ENCODE results near the gene MVP.

The MVP gene

DNA sequence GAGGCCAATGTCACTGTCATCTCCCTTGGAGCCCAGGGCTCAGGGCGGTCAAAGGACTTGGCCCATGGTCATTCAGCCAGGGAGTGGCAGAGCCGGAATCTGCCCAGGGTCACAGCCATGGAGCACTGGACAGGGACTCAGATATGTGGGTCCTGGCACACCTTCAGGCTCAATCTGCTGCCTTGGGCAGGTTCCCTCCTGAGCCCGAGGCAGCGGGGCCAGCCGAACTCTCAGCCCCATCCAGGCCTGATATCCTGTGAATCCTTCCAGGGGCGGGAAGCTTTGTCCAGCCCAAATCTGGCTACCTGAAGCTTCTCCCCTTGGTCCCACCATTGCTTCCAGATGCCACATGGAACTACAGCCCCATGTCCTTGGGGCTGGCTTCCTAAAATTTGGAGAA is 54.9 kb downstream of the MVP start:
- TF ChIP-seq, protein P1, sequence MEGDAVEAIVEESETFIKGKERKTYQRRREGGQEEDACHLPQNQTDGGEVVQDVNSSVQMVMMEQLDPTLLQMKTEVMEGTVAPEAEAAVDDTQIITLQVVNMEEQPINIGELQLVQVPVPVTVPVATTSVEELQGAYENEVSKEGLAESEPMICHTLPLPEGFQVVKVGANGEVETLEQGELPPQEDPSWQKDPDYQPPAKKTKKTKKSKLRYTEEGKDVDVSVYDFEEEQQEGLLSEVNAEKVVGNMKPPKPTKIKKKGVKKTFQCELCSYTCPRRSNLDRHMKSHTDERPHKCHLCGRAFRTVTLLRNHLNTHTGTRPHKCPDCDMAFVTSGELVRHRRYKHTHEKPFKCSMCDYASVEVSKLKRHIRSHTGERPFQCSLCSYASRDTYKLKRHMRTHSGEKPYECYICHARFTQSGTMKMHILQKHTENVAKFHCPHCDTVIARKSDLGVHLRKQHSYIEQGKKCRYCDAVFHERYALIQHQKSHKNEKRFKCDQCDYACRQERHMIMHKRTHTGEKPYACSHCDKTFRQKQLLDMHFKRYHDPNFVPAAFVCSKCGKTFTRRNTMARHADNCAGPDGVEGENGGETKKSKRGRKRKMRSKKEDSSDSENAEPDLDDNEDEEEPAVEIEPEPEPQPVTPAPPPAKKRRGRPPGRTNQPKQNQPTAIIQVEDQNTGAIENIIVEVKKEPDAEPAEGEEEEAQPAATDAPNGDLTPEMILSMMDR (IDR thresholded peaks at IDR 0.05; ENCODE audit: control insufficient read depth, extremely low read depth, insufficient read depth) = no peak
- no peak for DNase-seq (ENCODE audit: low read depth)
- H3K4me3 ChIP-seq (ENCODE audit: low read depth, low read length) = no peak overlapping the region

DNA sequence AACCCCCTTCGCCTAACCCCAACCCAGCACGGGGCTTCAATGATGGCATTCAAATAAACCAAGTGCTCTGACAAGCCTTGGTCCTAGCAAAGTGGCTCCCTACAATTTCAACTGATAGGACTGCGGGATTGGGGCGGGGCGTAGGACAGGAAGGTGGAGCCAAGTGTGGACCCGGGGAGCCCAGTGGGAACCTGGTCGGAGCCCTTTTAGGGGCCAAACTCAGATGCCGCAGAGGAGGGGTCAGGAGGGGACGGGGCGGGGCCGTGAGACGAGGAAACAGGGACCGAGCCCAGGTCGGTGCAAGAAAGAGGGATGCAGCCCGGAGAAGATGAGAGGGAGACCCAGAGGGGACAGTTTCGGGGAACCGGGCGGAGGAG is 55.9 kb downstream of the MVP start:
- TF ChIP-seq, protein P1 (IDR thresholded peaks at IDR 0.05; ENCODE audit: control insufficient read depth, extremely low read depth, insufficient read depth) = no peak
- no peak for DNase-seq (ENCODE audit: low read depth)
- no peak overlapping the region for H3K4me3 ChIP-seq (ENCODE audit: low read depth, low read length)

DNA sequence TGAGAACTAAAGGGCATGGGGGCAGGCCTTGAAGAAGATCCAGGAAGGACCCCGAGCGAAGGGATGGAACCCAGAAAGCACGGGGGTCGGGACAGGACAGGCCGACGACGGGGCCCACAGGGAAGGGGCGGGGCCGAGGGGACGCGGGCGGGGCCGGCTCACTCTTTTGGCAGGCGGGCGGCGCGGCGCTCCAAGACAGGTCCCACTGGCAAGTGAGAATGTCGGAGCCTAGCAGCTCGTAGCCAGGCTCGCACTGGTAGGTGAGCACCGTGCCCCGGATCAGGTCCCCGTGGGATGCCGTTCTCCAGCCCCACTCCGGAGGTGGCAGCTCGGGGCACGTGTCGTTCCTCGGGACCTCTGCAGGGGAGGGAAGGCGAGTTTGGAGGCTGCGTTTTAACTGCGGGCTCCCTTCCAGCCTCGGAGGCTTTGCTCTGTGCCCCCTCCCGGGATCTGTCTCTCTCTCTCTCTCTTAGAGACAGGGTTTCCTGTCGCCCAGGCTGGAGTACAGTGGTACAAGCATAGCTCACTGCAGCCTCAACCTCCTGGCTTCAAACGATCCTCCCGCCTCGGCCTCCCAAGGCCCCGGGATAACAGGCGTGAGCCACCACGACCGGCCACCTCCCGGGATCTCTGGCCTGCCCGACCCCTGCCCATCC is 56.5 kb downstream of the MVP start:
- no peak for DNase-seq (ENCODE audit: low read depth)
- no peak overlapping the region for H3K4me3 ChIP-seq (ENCODE audit: low read depth, low read length)
- TF ChIP-seq, protein P1 (IDR thresholded peaks at IDR 0.05; ENCODE audit: control insufficient read depth, extremely low read depth, insufficient read depth) = no peak

DNA sequence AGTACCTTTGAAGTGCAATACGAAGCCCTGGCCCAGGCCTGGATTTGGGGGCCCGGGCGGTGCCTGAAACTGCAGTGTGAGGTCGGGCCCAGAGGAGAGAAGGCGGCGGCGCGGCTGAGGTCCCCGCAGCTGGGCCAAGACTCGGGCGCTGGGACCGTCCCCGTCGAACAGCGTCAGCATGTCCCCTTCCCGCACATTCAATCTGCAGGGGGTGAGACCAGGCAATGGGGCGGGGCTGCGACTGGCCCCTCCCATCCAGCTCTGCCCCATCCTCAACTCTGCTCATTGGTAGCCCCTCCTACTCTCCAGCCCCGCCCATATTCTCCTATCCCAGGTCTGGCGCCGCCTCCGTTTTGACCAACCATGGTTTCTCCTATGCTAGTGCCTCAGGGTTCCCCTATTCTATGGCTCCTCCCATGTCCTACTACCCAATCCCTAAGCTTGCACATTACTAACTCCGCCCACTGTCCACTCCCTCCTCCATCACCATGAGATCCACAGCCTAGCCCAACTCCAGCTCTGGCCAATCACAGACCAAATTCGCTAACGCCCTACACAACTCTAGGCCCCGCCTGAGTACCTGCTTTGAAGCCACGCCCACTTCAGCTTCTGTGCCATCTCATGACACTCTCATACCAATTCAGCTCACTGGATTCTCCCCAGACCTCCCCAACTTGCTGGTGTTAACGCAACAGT is 57.2 kb downstream of the MVP start:
- TF ChIP-seq, protein P1 (IDR thresholded peaks at IDR 0.05; ENCODE audit: control insufficient read depth, extremely low read depth, insufficient read depth) = no peak
- H3K4me3 ChIP-seq (ENCODE audit: low read depth, low read length) = no peak overlapping the region
- no peak for DNase-seq (ENCODE audit: low read depth)

DNA sequence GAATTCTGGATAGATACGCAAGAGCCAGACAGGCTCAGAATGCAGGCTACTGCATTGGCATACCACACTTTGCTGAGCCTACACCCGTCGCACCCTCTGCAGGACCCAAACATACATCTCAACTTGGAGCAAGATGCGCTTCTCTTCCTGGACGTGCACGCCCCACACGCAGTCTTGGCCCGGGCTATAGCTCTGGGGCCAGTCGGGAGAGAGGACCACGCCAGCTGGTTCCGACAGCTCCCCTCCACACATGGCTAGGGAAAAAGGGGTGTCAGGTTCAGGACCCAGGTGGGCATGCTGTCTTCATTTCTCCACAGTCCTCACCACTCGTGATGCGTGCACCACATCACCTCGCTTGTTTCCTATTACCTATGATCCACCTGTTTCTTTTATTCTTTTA is 57.9 kb downstream of the MVP start:
- TF ChIP-seq, protein P1 (IDR thresholded peaks at IDR 0.05; ENCODE audit: control insufficient read depth, extremely low read depth, insufficient read depth) = no peak

DNA sequence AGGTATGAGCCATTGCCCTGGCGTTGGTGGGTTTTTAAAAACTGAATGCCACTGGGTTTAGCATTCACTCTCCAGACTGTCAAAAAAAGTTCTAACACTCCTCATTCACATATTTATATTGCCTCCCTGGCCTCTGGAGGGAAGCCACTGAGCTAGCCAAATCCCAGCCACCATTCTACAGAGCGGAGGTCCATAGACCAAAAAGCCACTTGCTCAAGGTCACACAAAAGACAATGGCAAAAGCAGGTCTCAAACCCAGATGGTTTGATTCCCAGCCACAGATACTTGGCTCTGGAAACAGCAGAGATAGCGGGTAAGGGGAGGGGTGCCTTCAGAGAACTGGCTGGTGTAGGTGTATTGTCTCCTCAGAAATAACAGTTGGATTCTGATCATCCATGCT is 60.8 kb downstream of the MVP start:
- no peak for DNase-seq (ENCODE audit: low read depth)
- H3K4me3 ChIP-seq (ENCODE audit: low read depth, low read length) = no peak overlapping the region
- TF ChIP-seq, protein P1 (IDR thresholded peaks at IDR 0.05; ENCODE audit: control insufficient read depth, extremely low read depth, insufficient read depth) = no peak

More for the DNA sequence above, 57.9 kb downstream of the MVP start:
- no peak for DNase-seq (ENCODE audit: low read depth)
- H3K4me3 ChIP-seq (ENCODE audit: low read depth, low read length) = no peak overlapping the region
